ENCODE results near the gene MPP4. TPM values are rescaled to one million over a fixed set of nuclear protein-coding genes. Genes with fewer than 3 reads are reported as not detected.

MPP4 gene
- total RNA-seq, 1 experiment from 2014 or later: not detected

- no peak for DNase-seq (ENCODE audit: low spot score)
- Mint-ChIP-seq H3K36me3 (no peaks in the 10 kb centered on the region), H3K4me3 (no peak overlapping the region), H3K27ac (no peak overlapping the region), H3K9me3 (no peaks in the 10 kb centered on the region), H3K4me1 (no peaks in the 10 kb centered on the region), H3K27me3 (ENCODE audit: low read depth) (no peaks in the 10 kb centered on the region)
- no peak for ATAC-seq
- ChIA-PET POLR2A (no interaction called here), CTCF (no interaction called here)
- TF ChIP-seq, protein P1, sequence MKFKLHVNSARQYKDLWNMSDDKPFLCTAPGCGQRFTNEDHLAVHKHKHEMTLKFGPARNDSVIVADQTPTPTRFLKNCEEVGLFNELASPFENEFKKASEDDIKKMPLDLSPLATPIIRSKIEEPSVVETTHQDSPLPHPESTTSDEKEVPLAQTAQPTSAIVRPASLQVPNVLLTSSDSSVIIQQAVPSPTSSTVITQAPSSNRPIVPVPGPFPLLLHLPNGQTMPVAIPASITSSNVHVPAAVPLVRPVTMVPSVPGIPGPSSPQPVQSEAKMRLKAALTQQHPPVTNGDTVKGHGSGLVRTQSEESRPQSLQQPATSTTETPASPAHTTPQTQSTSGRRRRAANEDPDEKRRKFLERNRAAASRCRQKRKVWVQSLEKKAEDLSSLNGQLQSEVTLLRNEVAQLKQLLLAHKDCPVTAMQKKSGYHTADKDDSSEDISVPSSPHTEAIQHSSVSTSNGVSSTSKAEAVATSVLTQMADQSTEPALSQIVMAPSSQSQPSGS (CRISPR knock-in tag; IDR thresholded peaks at IDR 0.05; ENCODE audit: borderline replicate concordance, low read depth): no peak
- TF ChIP-seq ZBTB21 (CRISPR knock-in tag; IDR thresholded peaks at IDR 0.05; ENCODE audit: borderline replicate concordance) (no peak), ZNF121 (CRISPR knock-in tag; IDR thresholded peaks at IDR 0.05) (no peak), GABPB1 (CRISPR knock-in tag; IDR thresholded peaks at IDR 0.05) (no peak), KAT7 (CRISPR knock-in tag; IDR thresholded peaks at IDR 0.05; ENCODE audit: borderline replicate concordance) (no peak), CTCF (IDR thresholded peaks at IDR 0.05) (no peak), FOXP4 (CRISPR knock-in tag; IDR thresholded peaks at IDR 0.05) (no peak), SP1 (CRISPR knock-in tag; conservative IDR thresholded peaks at IDR 0.05) (no peak), NFE2L1 (CRISPR knock-in tag; IDR thresholded peaks at IDR 0.05) (no peak), NR3C1 (CRISPR knock-in tag; conservative IDR thresholded peaks at IDR 0.05; ENCODE audit: low read depth) (no peak), ATF1 (CRISPR knock-in tag; IDR thresholded peaks at IDR 0.05) (no peak), RORB (CRISPR knock-in tag; IDR thresholded peaks at IDR 0.05) (no peak), ERG (CRISPR knock-in tag; IDR thresholded peaks at IDR 0.05) (no peak)
- TF ChIP-seq, protein P2, sequence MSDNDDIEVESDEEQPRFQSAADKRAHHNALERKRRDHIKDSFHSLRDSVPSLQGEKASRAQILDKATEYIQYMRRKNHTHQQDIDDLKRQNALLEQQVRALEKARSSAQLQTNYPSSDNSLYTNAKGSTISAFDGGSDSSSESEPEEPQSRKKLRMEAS (CRISPR knock-in tag; IDR thresholded peaks at IDR 0.05): no peak
- TF ChIP-seq, protein P3, sequence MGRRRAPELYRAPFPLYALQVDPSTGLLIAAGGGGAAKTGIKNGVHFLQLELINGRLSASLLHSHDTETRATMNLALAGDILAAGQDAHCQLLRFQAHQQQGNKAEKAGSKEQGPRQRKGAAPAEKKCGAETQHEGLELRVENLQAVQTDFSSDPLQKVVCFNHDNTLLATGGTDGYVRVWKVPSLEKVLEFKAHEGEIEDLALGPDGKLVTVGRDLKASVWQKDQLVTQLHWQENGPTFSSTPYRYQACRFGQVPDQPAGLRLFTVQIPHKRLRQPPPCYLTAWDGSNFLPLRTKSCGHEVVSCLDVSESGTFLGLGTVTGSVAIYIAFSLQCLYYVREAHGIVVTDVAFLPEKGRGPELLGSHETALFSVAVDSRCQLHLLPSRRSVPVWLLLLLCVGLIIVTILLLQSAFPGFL (CRISPR knock-in tag; IDR thresholded peaks at IDR 0.05; ENCODE audit: borderline replicate concordance): no peak
- TF ChIP-seq, protein P4, sequence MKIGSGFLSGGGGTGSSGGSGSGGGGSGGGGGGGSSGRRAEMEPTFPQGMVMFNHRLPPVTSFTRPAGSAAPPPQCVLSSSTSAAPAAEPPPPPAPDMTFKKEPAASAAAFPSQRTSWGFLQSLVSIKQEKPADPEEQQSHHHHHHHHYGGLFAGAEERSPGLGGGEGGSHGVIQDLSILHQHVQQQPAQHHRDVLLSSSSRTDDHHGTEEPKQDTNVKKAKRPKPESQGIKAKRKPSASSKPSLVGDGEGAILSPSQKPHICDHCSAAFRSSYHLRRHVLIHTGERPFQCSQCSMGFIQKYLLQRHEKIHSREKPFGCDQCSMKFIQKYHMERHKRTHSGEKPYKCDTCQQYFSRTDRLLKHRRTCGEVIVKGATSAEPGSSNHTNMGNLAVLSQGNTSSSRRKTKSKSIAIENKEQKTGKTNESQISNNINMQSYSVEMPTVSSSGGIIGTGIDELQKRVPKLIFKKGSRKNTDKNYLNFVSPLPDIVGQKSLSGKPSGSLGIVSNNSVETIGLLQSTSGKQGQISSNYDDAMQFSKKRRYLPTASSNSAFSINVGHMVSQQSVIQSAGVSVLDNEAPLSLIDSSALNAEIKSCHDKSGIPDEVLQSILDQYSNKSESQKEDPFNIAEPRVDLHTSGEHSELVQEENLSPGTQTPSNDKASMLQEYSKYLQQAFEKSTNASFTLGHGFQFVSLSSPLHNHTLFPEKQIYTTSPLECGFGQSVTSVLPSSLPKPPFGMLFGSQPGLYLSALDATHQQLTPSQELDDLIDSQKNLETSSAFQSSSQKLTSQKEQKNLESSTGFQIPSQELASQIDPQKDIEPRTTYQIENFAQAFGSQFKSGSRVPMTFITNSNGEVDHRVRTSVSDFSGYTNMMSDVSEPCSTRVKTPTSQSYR (CRISPR knock-in tag; IDR thresholded peaks at IDR 0.05): no peak
- TF ChIP-seq, protein P5, sequence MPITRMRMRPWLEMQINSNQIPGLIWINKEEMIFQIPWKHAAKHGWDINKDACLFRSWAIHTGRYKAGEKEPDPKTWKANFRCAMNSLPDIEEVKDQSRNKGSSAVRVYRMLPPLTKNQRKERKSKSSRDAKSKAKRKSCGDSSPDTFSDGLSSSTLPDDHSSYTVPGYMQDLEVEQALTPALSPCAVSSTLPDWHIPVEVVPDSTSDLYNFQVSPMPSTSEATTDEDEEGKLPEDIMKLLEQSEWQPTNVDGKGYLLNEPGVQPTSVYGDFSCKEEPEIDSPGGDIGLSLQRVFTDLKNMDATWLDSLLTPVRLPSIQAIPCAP (CRISPR knock-in tag; IDR thresholded peaks at IDR 0.05): no peak
These were observed 49.0 kb downstream of the MPP4 start for GRCh38 chr2:201649442-201649841.

All from WTC11 (cell line).